ENCODE measurements around the gene PGM5. TPM values are rescaled to one million over a fixed set of nuclear protein-coding genes. Genes with fewer than 3 reads are reported as not detected.
"Not testable (repeated sequence)": the region's sequence is repeated elsewhere in the genome, so short reads cannot be mapped to it uniquely, and the experiment has no call there.

PGM5 gene
- total RNA-seq, 1 donor = 2.6 TPM

DNA sequence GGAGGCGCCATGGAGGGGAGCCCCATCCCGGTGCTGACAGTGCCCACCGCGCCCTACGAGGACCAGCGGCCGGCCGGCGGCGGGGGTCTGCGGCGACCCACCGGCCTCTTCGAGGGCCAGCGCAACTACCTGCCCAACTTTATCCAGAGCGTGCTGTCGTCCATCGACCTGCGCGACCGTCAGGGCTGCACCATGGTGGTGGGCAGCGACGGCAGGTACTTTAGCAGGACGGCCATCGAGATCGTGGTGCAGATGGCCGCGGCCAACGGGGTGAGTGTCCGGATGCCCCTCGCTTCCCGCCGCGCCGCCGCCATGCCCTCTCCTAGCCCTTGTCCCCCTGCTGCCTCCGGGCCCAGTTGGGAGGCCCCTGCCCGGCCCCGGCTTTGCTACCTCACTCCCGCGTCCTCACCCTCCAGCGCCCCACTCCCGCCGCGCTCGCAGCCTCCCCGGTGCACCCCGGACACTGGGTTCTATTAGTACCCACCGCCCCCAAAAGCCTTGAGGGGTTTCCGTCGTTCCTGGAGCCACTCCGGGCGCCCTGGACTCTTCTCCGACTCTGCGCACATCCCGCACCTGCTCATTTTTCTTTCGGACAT lies 806 bp downstream of the PGM5 start:
- DNase-seq (ENCODE audit: low read depth) = not testable (repeated sequence)
- peak overlapping the region; percentile 54 for H3K4me3 ChIP-seq (ENCODE audit: low read depth, low read length)

DNA sequence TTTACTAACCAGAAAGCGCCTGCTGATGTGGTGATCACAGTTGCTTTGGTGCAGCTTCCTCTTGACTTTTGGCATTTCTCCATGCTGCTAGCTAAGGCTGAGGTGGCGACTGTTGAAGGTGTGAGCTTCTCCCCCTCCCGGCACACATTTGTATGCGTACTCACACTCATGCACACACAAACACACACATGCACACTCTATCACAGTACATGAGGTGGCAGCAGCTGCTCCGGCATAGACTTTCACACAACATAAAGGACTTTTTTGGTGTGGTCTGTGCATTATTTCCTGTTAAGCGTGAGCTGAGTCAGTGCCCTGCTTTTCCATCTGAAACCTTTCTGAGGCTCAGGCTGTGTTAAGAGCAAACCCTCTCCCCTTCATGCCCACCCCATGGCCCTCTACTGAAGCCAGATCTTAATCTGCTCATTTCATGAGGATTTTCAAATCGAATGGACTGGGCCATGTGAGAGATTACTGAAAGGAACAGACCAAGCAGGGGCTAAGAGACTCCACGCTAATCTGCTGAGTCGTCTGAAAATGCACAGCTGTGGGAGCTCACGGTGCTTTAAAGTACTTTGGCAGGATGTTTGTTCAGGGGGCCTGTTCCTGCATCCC lies 10.6 kb downstream of the PGM5 start:
- not testable (repeated sequence) for H3K4me3 ChIP-seq (ENCODE audit: low read depth, low read length); DNase-seq (ENCODE audit: low read depth)

DNA sequence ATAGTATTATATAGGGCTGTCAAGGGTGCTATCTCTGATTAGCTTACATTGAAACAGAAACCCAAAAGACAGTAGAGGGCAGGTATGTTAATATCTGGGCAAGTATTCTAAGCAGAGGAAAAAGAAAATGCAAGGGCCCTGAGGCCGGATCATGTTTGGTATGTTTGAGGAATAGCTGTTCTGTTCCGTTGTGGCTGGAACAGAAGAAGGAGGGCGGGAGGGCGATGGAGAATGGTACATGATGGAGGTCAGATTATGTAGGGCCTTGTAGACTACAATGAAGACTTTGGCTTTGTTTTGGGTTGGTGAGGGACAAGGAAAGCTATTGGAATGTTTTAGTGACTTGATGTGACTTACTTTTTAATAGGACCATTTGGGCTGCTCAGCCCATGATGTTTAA lies 19.4 kb downstream of the PGM5 start:
- DNase-seq (ENCODE audit: low read depth) = not testable (repeated sequence)

DNA sequence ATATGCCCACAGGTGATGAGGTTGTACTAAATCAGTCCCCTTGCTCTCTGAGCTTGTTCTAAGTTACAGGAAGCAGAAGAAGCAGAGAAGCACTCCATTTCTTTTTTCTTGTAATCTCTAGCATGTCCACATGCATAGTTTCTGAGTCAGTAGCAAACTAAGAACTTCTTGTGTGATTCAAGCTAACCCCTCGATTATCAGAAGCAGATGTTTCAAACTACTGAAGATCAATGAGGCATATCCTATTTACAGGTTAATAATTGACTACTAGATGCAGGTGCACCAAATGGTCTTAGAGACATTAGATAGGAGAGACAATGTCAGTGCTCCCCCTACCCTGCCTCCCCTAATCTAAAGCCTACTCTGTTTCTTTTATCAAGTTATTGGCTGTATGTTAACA lies 21.3 kb downstream of the PGM5 start:
- H3K4me3 ChIP-seq (ENCODE audit: low read depth, low read length); DNase-seq (ENCODE audit: low read depth): not testable (repeated sequence)

More for the DNA sequence above, 19.4 kb downstream of the PGM5 start:
- H3K4me3 ChIP-seq (ENCODE audit: low read depth, low read length) = not testable (repeated sequence)

DNA sequence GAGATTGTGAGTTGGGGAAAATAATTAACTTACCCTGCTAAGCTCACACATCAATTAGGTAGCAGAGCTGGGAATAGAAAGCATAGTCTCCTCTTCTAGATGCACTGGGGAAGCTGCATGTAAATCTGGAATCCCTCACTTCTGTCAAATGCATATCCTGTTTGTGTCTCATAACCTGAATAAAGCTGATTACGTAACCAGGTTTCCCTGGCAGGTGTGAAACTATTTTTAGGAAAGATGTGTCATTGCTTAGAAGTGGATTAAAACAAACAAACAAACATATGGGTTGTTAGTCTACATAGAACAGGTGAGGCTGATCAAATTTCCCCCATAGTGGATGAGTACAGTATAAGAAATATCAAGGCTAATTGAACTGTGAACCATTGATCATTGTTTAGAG lies 27.5 kb downstream of the PGM5 start:
- not testable (repeated sequence) for H3K4me3 ChIP-seq (ENCODE audit: low read depth, low read length); DNase-seq (ENCODE audit: low read depth)

DNA sequence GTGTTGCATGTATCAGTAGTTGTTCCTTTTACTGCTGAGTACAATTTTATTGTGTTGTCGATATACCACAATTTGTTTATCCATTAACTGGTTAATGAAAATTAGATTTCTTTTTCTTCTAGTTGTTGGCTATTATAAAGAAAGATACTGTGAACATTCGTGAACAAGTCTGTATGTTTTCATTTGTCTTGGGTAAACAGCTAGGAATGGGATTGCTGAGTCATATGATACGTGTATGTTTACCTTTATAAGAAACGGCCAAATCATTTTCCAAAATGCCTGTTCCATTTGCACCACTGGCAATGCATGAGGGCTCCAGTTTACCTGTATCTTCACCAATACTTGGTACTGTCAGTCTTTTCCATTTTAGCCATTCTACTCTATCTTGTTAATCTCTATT lies 33.1 kb downstream of the PGM5 start:
- H3K4me3 ChIP-seq (ENCODE audit: low read depth, low read length); DNase-seq (ENCODE audit: low read depth): not testable (repeated sequence)

DNA sequence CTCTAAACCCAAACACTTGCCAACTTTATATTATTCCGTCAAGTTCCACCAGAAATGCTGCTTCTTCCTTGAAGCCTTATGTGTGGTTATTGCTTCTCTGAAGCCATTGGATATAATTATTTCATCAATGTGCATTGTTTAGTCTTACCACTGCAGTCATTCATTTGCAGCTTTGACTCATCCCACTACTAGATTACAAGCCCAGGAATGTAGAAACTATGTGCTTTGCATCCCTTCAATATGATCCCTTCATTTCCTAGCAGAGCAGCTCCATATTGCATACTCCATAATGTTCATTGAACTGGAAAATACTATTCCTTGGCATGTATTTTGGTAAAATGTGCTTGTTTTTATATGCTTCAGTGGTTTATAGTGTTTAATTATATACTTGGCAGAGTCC lies 34.3 kb downstream of the PGM5 start:
- DNase-seq (ENCODE audit: low read depth); H3K4me3 ChIP-seq (ENCODE audit: low read depth, low read length): not testable (repeated sequence)

DNA sequence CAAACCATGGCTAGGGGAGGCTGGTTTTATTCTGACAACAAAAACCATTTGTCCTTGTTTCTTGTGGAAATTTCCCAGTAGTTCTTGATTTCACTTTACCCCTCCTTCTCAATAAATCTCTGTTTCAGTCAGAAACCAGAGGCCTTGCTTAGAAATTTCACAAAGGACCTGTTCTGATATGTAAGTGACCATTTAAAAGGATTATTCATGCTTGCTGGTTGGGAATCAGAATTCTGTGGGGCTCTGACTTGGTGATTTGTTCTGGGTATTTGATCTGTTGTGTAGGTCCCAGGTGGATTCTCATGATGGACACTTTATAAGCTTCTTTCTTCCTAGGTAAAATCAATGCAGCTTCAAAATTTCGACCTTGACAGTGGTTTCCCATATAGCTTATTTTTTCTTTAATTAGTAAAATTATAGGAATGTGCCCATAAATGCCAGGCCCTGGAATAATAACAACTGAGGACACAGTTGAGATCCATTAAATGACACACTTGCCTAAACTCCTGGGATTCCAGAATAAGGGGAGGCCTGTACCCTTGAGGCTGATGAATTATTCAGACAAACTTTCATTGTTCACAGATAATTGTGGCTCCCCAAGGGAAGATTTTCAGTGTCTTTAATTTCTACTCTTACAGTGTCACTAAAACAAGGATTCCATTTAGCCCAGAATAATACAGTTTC lies 40.1 kb downstream of the PGM5 start:
- H3K4me3 ChIP-seq (ENCODE audit: low read depth, low read length); DNase-seq (ENCODE audit: low read depth): not testable (repeated sequence)

DNA sequence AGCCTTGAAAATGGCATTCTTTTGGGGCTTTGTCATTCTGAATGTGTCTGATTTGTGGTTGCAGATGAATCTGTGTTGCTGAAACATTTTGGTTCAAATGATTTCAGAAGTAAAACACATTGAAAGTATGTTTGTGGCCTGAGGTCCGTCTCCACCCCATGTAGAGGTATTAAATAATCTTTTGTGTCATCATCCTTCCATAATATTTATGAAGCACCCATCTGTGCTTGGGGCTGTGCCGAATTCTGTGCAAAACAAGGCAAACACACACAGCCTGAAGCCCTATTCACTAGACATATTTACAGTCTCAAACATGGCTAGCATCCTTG lies 40.6 kb downstream of the PGM5 start:
- DNase-seq (ENCODE audit: low read depth) = peak; percentile 84

DNA sequence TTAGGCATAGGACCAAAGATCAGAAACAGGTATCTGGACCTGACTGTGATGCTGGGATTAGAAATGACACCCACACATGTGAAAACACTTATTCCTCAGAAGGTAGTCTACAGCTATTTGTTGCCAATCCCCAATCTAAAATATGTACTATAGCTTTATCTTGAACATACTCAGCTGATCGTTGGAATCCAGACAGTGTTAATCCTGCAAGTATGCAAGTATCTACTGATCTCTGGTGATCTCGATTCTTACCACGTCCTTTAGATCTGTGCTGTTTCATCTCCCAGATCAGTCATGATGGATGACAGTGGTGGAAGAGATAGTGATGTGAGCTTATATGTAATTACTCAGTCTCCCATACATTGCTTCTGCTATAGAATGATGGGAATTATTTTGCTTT lies 41.4 kb downstream of the PGM5 start:
- not testable (repeated sequence) for H3K4me3 ChIP-seq (ENCODE audit: low read depth, low read length); DNase-seq (ENCODE audit: low read depth)

More for the DNA sequence above, 40.6 kb downstream of the PGM5 start:
- not testable (repeated sequence) for H3K4me3 ChIP-seq (ENCODE audit: low read depth, low read length)

DNA sequence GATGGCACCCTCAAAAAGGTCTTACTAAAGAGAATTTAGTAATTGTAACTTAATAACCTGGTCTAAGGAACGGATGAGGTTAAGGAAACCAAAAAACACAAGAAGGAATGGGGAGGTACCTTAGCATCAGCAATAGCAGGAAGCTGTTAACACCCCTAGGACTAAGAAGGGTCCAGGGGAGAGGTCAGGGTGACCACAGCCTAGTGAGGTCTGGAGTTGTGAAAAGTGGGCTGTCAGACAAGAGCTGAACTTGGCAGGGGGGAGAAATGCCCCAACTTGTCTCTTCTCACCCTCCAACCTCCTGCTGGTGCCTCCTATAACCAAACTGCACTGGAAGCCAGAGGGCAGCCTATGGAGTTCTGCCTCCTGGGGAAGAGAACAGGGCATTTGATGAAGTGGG lies 41.9 kb downstream of the PGM5 start:
- not testable (repeated sequence) for DNase-seq (ENCODE audit: low read depth)

DNA sequence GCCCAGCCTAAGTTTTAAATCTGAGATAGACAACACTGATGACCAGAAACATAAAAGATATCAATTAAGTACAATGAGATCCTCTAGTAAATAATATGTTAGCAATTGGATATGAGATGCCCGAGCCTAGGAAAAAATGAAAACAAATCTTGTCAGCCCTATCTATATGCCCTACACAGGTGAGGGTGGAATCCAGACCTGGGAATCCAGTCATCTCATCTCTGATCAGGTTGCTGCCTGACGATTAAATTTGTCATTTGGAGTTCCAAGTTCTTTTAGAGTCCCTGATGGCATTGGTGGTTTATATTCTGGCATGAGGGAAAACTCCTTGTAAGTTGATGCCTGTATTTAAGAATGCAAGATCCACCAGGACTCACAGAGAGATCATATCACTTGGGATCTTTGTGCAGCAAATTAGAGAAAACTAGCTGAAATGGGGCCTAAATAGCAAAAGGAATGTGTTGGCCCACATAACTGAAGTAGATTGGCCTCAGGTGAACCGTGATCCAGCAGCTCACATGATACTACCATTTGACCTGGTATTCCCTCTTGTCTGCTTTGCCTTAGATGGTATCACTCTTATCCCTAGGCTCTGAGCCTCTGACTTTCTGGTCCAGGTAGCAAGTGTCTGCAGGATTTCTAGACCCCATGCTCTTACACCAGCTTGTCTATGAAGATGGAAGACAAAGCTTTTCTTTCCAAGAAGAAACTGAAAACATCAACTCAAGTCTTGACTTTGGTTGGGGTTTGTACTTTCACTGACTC lies 48.2 kb downstream of the PGM5 start:
- H3K4me3 ChIP-seq (ENCODE audit: low read depth, low read length); DNase-seq (ENCODE audit: low read depth): not testable (repeated sequence)

More for the DNA sequence above, 41.9 kb downstream of the PGM5 start:
- H3K4me3 ChIP-seq (ENCODE audit: low read depth, low read length) = not testable (repeated sequence)

DNA sequence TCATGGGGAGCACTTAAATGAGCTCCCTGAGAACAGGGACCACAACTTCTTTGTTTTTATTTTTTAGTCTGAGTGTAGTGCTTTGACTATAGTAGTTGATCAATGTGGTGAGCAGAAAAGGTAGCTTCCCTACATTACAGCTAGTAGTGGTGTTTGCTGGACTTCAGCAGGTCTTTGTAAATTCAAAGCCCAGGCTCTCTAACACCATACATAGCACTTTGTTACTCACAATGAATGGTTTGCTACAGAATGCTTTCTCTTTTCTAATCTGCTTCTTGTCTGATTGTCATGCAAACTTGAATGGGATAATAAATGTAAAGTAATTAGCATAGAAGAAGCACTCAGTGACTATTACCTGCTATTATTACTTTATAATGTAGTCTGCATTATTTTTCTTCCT lies 55.5 kb downstream of the PGM5 start:
- DNase-seq (ENCODE audit: low read depth) = not testable (repeated sequence)

DNA sequence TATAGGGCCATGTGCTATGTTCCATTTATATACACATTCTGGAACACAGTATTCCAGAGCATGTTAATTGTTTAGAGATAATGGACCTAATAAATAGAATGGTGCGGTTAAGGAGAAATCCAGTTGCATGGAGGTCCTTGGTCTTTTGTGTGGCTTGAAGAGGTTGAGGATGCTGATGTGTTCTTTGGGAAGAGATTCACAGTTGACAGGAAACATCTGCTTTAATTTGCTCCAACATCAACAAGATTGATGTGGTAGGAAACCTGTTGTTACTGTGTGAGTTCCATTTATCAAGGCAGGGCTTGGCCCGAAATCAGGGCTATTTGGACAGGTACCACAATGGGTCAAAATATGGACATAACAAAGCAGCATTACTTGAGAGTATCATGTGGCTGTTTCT lies 56.3 kb downstream of the PGM5 start:
- not testable (repeated sequence) for DNase-seq (ENCODE audit: low read depth); H3K4me3 ChIP-seq (ENCODE audit: low read depth, low read length)

More for the DNA sequence above, 55.5 kb downstream of the PGM5 start:
- H3K4me3 ChIP-seq (ENCODE audit: low read depth, low read length) = not testable (repeated sequence)

DNA sequence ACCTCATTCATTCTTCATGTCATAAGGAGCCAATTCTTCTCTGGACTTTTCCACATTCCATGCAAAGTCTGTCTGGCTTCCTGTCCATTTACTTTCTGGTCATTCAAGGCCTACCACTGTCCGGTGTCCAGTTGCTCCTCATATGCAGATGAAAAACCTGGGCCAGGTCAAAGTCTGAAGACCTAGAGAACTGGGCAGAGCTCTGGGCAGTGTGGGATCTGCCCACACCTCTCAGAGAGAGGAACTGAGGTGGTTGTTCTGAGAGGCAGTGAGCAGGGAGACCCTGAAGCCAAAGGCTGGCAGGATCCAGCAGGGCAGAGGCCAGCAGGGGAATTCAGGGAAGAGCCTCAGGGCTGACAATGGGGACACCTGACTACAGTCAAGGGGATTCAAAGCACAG lies 58.7 kb downstream of the PGM5 start:
- DNase-seq (ENCODE audit: low read depth) = not testable (repeated sequence)

More for the DNA sequence above, 58.7 kb downstream of the PGM5 start:
- H3K4me3 ChIP-seq (ENCODE audit: low read depth, low read length) = not testable (repeated sequence)
